Panc1 (cell line): Measurements from ENCODE around the gene SIK2.

Source experiments
- CTCF ChIP-seq: fragments of 450-650 bp; IDR thresholded peaks from 2 replicates; pipeline ENCODE4 v1.5.1; 2017; ENCODE audit warnings: mild to moderate bottlenecking
- SIN3A ChIP-seq: IDR thresholded peaks from 2 replicates; pipeline ENCODE4 v1.6.1; 2012; ENCODE audit warnings: low read depth, mild to moderate bottlenecking, low read length, moderate library complexity, borderline replicate concordance; ENCODE audit not compliant: insufficient read depth

- TF ChIP-seq CTCF (no peak), SIN3A (no peak)
These were observed 133.9 kb downstream of the SIK2 start for GRCh38 chr11:111736181-111736590.
